H7 (cell line): ENCODE measurements around the gene FFAR3. TPM values are rescaled to one million over a fixed set of nuclear protein-coding genes. Genes with fewer than 3 reads are reported as not detected.

Source experiments
- DNase-seq: peaks from one replicate; pipeline ENCODE4 v3.0.0; 2012
- H3K27me3 ChIP-seq: 2 replicates; pipeline ENCODE4 v1.6.0; 2011; ENCODE audit warnings: mild to moderate bottlenecking, low read length; ENCODE audit not compliant: control insufficient read depth, insufficient read depth
- H3K36me3 ChIP-seq: replicated peaks from 2 replicates; pipeline ENCODE4 v1.5.1; 2011; ENCODE audit warnings: low read length; ENCODE audit not compliant: control insufficient read depth, insufficient read depth
- H3K4me3 ChIP-seq: 2 replicates; pipeline ENCODE4 v1.5.1; 2011; ENCODE audit warnings: low read depth, mild to moderate bottlenecking, control low read depth, low read length, moderate library complexity; ENCODE audit not compliant: insufficient read depth
- total RNA-seq: library from RNA; depleted of rRNA; stranded (reverse); fragments of >200 nt; shearing (Covaris generic); gene quantifications from 2 replicates; pipeline ENCODE4 v1.2.3, GENCODE V29; 2014

Gene FFAR3
- total RNA-seq, 1 experiment from 2014 or later, result not detected

GRCh38 chr19:35320065-35320713 is 38.1 kb upstream of the FFAR3 start:
- no peak for DNase-seq
- H3K36me3 ChIP-seq, result no peaks in the 10 kb centered on the region
- H3K4me3 ChIP-seq, result no peak overlapping the region
- H3K27me3 ChIP-seq, result no peaks in the 10 kb centered on the region

DNA sequence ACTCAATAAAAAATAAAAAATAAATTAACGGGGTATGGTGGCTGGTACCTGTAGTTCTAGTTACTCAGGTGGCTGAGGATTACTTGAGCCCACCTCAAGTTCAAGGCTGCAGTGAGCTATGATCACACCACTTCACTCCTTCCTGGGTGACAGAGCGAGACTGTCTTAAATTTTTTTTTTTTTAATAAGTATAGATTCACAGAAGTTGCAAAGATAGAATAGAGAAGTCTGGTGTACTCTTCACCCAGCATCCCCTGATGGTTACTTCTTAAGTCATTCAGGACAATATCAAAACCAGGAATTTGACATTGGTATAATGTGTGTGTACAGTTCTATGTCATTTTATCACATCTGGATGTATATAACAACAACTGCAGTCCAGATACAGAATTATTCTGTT is 37.0 kb upstream of the FFAR3 start:
- DNase-seq, result no peak
- H3K36me3 ChIP-seq, result no peaks in the 10 kb centered on the region
- H3K4me3 ChIP-seq, result no peak overlapping the region

GRCh38 chr19:35322014-35322413 is 36.2 kb upstream of the FFAR3 start:
- Histone ChIP-seq H3K36me3 (no peaks in the 10 kb centered on the region), H3K27me3 (no peaks in the 10 kb centered on the region), H3K4me3 (no peak overlapping the region)
- no peak for DNase-seq

More for the DNA sequence above, 37.0 kb upstream of the FFAR3 start:
- no peaks in the 10 kb centered on the region for H3K27me3 ChIP-seq

- DNase-seq, result peak; percentile 71
- Histone ChIP-seq H3K4me3 (no peak overlapping the region), H3K27me3 (no peaks in the 10 kb centered on the region), H3K36me3 (no peaks in the 10 kb centered on the region)
Observed at GRCh38 chr19:35327642-35328041, 30.6 kb upstream of the FFAR3 start.

DNA sequence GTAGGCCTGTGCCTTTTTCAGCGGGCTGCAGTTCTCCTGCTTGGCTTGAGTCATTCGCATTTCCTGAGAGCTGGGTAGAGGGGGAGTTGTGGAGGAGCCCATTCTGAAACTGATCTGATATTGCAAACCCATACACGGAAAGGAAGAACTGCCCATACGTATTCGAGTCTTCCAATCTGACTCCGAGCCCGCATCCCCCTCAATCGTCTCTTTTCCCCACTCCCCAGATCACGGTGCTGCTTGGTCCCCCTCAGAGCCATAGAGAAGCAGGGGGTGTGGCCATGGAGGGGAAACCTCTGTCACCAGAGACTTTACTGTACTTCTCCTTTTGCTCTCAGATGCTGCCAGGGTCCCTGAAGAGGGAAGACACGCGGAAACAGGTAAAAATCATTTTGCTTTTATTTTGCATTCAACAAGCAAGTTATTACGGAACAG is 29.4 kb upstream of the FFAR3 start, which contains the start of gene CD22:
Gene CD22 (plus strand): TSS at position 337 of the 435 bp plus-strand sequence. CDS start 2,854 bp downstream, outside the sequence.
- DNase-seq, result peak; percentile 36
- H3K4me3 ChIP-seq, result no peak within 1 kb of the TSS
- no peaks in the 10 kb centered on the region for H3K36me3 ChIP-seq
- H3K27me3 ChIP-seq, result no peaks in the 10 kb centered on the region

GRCh38 chr19:35329323-35329722 is 28.9 kb upstream of the FFAR3 start:
- H3K27me3 ChIP-seq, result no peaks in the 10 kb centered on the region
- H3K36me3 ChIP-seq, result no peaks in the 10 kb centered on the region
- DNase-seq, result no peak

GRCh38 chr19:35330475-35330874 is 27.8 kb upstream of the FFAR3 start:
- no peak for DNase-seq
- no peaks in the 10 kb centered on the region for H3K27me3 ChIP-seq
- no peaks in the 10 kb centered on the region for H3K36me3 ChIP-seq
- no peak overlapping the region for H3K4me3 ChIP-seq

More at GRCh38 chr19:35329323-35329722, 28.9 kb upstream of the FFAR3 start:
- H3K4me3 ChIP-seq, result no peak overlapping the region

DNA sequence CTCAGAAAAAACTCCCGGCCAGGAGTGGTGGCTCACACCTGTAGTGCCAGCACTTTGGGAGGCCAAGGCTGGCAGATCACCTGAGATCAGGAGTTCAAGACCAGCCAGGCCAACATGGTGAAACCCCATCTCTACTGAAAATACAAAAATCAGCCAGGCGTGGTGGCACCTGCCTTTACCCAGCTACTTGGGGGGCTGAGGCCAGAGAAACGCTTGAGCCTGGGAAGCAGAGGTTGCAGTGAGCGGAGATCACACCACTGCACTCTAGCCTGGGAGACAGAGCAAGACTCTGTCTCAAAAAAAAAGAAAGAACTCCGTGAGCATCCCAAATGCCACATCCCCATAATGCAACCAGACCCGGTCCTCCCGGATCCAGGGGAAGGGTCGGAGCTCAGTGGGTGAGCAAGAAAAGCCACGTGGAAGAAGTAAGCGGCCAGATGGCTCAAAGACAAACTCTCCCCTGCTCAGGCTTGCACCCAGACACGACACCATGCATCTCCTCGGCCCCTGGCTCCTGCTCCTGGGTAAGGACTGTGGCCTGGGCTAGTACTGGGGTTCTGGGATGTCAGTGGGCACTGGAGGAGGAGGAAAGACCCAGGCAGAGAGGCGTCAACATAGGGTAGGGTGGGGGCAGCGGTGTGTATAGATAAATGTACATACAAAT is 26.6 kb upstream of the FFAR3 start:
- H3K36me3 ChIP-seq, result no peaks in the 10 kb centered on the region
- DNase-seq, result no peak
- H3K4me3 ChIP-seq, result no peak overlapping the region
- H3K27me3 ChIP-seq, result no peaks in the 10 kb centered on the region

DNA sequence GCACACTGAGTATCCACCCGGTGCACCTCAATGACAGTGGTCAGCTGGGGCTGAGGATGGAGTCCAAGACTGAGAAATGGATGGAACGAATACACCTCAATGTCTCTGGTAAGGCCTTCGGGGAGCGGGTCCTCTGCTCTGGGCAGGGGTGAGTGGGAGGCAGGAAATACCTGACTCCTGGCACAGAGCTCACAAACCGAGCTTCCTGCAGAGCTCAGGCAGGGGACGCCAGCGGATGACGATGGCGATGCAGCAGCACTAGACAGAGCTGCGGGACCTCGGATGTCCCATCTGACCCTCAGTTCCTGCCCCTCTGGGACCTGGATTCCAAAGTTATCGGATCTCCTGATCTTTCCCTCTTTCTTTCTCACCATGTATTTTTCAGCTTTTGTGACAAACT is 25.4 kb upstream of the FFAR3 start:
- H3K27me3 ChIP-seq, result no peaks in the 10 kb centered on the region
- H3K4me3 ChIP-seq, result no peak overlapping the region
- no peak for DNase-seq
- no peaks in the 10 kb centered on the region for H3K36me3 ChIP-seq

DNA sequence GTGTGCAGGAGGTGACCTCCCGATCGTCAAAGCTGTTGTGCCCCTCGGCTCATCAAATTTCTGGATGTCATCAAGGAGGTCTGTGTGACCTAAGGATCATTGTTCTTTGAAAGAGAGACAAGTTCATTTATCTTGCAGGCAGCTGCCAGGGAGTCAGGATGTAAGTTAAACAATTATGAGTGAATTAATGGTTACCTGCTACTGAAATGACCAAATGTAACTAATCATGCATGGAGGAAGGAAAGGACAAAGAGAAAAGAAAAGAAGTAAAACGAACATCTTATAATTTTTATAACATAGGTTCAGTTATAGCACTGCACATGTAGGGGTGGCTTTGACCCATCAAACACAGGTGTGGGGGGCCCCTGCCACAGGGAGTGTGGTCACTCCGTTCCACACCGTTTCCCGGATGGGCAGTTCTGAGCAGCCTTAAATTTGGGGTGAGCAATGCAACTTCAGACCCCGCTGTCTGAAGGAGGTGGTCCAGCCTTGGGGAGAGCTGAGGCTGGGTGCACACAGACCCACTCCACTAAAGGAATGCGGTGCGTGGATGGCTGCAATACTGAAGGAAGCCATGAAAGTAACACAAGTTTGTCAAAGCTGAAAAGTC is 24.0 kb upstream of the FFAR3 start:
- DNase-seq, result no peak
- Histone ChIP-seq H3K4me3 (no peak overlapping the region), H3K27me3 (no peaks in the 10 kb centered on the region), H3K36me3 (no peaks in the 10 kb centered on the region)

DNA sequence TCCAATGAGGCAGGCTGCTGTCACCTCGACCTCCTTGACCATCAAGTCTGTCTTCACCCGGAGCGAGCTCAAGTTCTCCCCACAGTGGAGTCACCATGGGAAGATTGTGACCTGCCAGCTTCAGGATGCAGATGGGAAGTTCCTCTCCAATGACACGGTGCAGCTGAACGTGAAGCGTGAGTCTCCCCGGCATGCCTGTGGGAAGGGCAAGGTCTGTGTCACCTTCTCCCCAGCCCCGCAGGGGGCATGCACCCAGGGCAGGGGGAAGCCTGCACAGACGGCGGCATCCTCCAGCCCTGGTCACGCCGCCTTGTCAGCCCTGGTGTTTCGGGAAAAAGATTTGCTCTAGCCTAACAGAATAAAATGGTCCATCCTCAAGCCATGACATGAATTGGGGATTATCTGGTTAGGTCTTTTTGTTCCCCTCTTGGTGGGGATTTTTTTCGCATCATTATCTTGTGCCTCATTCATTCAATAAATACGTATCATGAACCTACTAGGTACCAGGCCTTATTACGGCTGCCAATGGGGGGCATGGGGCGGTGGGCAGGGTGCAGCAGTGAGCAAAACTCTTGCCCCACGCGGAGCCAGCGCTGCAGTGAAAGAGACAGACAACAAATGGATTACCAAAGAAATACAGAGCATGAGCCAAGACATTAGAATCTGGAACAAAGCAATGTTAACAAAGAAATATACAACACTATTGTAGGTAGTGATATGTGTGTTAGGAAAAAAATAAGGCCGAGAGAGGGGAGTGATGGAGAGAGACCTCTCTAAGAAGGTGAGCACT is 21.9 kb upstream of the FFAR3 start:
- H3K27me3 ChIP-seq, result no peaks in the 10 kb centered on the region
- H3K4me3 ChIP-seq, result no peak overlapping the region
- no peak for DNase-seq
- H3K36me3 ChIP-seq, result no peaks in the 10 kb centered on the region

DNA sequence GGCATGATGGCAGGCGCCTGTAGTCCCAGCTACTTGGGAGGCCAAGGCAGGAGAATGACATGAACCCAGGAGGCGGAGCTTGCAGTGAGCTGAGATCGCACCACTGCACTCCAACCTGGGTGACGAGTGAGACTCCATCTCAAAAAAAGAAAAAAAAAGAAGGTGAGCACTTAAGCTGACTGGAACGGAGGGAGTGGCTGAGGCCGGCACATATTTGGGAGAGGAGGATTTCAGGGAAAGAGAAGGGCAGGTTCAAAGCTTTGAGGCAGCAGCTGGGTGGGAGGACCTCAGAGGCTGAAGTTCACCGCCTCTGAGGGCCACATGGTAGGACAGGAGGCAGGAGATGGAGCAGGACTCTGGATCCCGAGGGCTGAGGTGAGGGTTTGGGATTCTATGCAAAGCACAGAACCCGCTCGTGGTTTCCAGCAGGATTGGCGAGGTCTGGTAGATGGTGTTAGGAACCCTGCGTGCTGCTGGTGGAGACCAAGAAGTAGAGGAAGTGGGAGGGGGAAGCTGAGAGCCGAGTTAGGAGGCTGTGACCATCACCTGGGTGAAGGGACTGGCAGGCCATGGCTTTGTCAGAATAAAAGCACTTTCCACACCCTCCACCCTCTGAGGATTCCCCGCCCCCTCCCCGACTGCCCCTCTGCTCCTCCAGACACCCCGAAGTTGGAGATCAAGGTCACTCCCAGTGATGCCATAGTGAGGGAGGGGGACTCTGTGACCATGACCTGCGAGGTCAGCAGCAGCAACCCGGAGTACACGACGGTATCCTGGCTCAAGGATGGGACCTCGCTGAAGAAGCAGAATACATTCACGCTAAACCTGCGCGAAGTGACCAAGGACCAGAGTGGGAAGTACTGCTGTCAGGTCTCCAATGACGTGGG is 20.9 kb upstream of the FFAR3 start:
- H3K27me3 ChIP-seq, result no peaks in the 10 kb centered on the region
- H3K36me3 ChIP-seq, result no peaks in the 10 kb centered on the region
- peak; percentile 35 for DNase-seq
- H3K4me3 ChIP-seq, result no peak overlapping the region

DNA sequence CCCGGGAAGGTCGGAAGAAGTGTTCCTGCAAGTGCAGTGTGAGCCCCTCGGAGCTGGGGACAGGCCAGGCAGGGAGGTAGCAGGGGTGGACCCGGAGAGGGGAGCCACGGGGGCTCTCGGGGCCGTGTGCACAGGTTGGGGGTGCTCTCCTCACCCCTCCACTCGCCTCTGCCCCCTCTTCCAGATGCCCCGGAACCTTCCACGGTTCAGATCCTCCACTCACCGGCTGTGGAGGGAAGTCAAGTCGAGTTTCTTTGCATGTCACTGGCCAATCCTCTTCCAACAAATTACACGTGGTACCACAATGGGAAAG is 20.3 kb upstream of the FFAR3 start:
- no peaks in the 10 kb centered on the region for H3K27me3 ChIP-seq
- H3K36me3 ChIP-seq, result no peaks in the 10 kb centered on the region
- no peak for DNase-seq
- no peak overlapping the region for H3K4me3 ChIP-seq

DNA sequence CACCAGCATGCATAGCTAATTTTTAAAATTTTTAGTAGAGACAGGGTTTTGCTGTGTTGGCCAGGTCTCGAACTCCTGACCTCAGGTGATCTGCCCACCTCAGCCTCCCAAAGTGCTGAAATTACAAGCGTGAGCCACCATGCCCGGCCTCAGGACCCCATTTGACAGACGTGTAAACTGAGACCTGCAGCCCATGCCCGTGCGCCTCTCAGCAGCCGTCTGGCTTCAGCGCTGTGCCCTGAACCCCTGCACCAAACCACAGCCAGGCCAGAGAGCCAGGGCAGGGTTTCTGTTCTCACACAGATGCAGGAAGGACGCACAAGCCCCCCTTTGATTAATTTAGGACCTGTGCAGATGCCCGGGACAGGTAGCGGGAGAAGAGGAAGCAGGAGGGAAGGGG is 17.8 kb upstream of the FFAR3 start:
- Histone ChIP-seq H3K4me3 (no peak overlapping the region), H3K36me3 (no peaks in the 10 kb centered on the region), H3K27me3 (no peaks in the 10 kb centered on the region)
- no peak for DNase-seq
